HG03060 (cell line): Measurements from ENCODE around the gene LCN2.
"Not testable (repeated sequence)": the region's sequence is repeated elsewhere in the genome, so short reads cannot be mapped to it uniquely, and the experiment has no call there.

Experiments
- ATAC-seq: cut with Tn5 transposase; IDR thresholded peaks from one replicate; pipeline ENCODE4 v1.9.1; 2021; ENCODE audit warnings: low read depth, moderate number of reproducible peaks; ENCODE audit not compliant: unreplicated experiment

Gene LCN2

GRCh38 chr9:128127568-128127989 lies 21.7 kb upstream of the LCN2 start, which contains the start of gene PTGES2:
Gene PTGES2, minus strand, starts transcription at chr9:128127729. Its CDS starts 12 bp downstream, at chr9:128127717.
- ATAC-seq: no peak

GRCh38 chr9:128127990-128128835 lies 21.0 kb upstream of the LCN2 start:
- no peak for ATAC-seq

- ATAC-seq: no peak
Measured at GRCh38 chr9:128128836-128129590, 20.2 kb upstream of the LCN2 start.

GRCh38 chr9:128129976-128130590 lies 19.2 kb upstream of the LCN2 start:
- not testable (repeated sequence) for ATAC-seq

GRCh38 chr9:128130651-128131050 lies 18.6 kb upstream of the LCN2 start:
- not testable (repeated sequence) for ATAC-seq

- ATAC-seq: not testable (repeated sequence)
Measured at GRCh38 chr9:128131346-128131745, 17.9 kb upstream of the LCN2 start.

- ATAC-seq: not testable (repeated sequence)
Measured at GRCh38 chr9:128132139-128132538, 17.1 kb upstream of the LCN2 start.

- not testable (repeated sequence) for ATAC-seq
Measured at GRCh38 chr9:128135561-128135960, 13.7 kb upstream of the LCN2 start.

- no peak for ATAC-seq
Measured at GRCh38 chr9:128136816-128137793, 12.1 kb upstream of the LCN2 start.

- ATAC-seq: no peak
Measured at GRCh38 chr9:128138001-128138400, 11.3 kb upstream of the LCN2 start.

- ATAC-seq: no peak
Measured at GRCh38 chr9:128139621-128140020, 9.6 kb upstream of the LCN2 start.

GRCh38 chr9:128141604-128142003 lies 7.6 kb upstream of the LCN2 start:
- no peak for ATAC-seq

GRCh38 chr9:128142061-128142460 lies 7.2 kb upstream of the LCN2 start:
- ATAC-seq: no peak

- ATAC-seq: no peak
Measured at GRCh38 chr9:128142596-128142995, 6.7 kb upstream of the LCN2 start.

- no peak for ATAC-seq
Measured at GRCh38 chr9:128143525-128144238, 5.6 kb upstream of the LCN2 start.

GRCh38 chr9:128144239-128145181 lies 4.7 kb upstream of the LCN2 start:
- ATAC-seq: no peak

- ATAC-seq: no peak
Measured at GRCh38 chr9:128145536-128145935, 3.7 kb upstream of the LCN2 start.

GRCh38 chr9:128145951-128146351 lies 3.3 kb upstream of the LCN2 start:
- ATAC-seq: no peak
